Panc1 (cell line): ENCODE results near the gene GAPVD1. TPM values are rescaled to one million over a fixed set of nuclear protein-coding genes. Genes with fewer than 3 reads are reported as not detected.
A peak's percentile ranks its signal among the peaks of the same experiment; 100 is the strongest.

Experiments used
- ATAC-seq: fragments of 200-7000 bp; cut with Tn5 transposase; 2 replicates; pipeline ENCODE4 v1.9.1; 2020; ENCODE audit warnings: mild to moderate bottlenecking, moderate library complexity
- BruUV-seq: library from RNA; stranded (reverse); fragments of 400-500 nt; replicated peaks from 2 replicates; lab custom pipeline; 2021; lab: Mats Ljungman, UMichigan
- CTCF ChIA-PET: fragments of 300-600 bp; sonication (Branson Sonifier 250); formaldehyde crosslinking; loops from one replicate; lab custom pipeline; 2022; ENCODE audit warnings: antibody characterized with exemption; lab: Charles Lee
- POLR2A ChIA-PET: fragments of 300-600 bp; sonication (Branson Sonifier 250); formaldehyde crosslinking; loops from one replicate; lab custom pipeline; 2022; ENCODE audit warnings: antibody characterized with exemption; lab: Charles Lee
- DNase-seq: peaks from one replicate; pipeline ENCODE4 v3.0.0-alpha.2; 2010; ENCODE audit warnings: low read depth, low spot score
- H3K27ac ChIP-seq: 2 replicates; pipeline ENCODE4 v1.5.1; 2011; ENCODE audit warnings: mild to moderate bottlenecking, low read length, inconsistent platforms
- H3K27me3 ChIP-seq: fragments of 200-500 bp; sonication (Bioruptor generic); 2 replicates; pipeline ENCODE4 v1.6.0; 2014; ENCODE audit warnings: low read length, inconsistent platforms; ENCODE audit not compliant: control insufficient read depth, insufficient read depth
- H3K36me3 ChIP-seq: fragments of 200-500 bp; sonication (Bioruptor generic); 2 replicates; pipeline ENCODE4 v1.5.1; 2014; ENCODE audit warnings: inconsistent platforms, mild to moderate bottlenecking, low read length, moderate library complexity; ENCODE audit not compliant: control insufficient read depth, insufficient read depth
- H3K4me1 ChIP-seq: 2 replicates; pipeline ENCODE4 v1.5.1; 2011; ENCODE audit warnings: inconsistent platforms, mild to moderate bottlenecking, low read length, moderate library complexity; ENCODE audit not compliant: control insufficient read depth, insufficient read depth
- H3K4me3 ChIP-seq, 2 experiments: 2 replicates each; pipeline ENCODE4 v1.5.1; 2011 to 2012; ENCODE audit warnings: low read depth in 2 of 2, low read length in 2 of 2, mild to moderate bottlenecking in 2 of 2, inconsistent platforms in 1 of 2, moderate library complexity in 1 of 2
- H3K9me3 ChIP-seq: fragments of 200-500 bp; sonication (Bioruptor generic); 2 replicates; pipeline ENCODE4 v1.5.1; 2014; ENCODE audit warnings: low read depth, mild to moderate bottlenecking, inconsistent platforms, low read length, moderate library complexity; ENCODE audit not compliant: control insufficient read depth, insufficient read depth
- CTCF ChIP-seq: fragments of 450-650 bp; IDR thresholded peaks from 2 replicates; pipeline ENCODE4 v1.5.1; 2017; ENCODE audit warnings: mild to moderate bottlenecking
- POLR2AphosphoS5 ChIP-seq: IDR thresholded peaks from 2 replicates; pipeline ENCODE4 v1.6.1; 2012; ENCODE audit warnings: mild to moderate bottlenecking, low read depth, low read length, moderate library complexity
- SIN3A ChIP-seq: IDR thresholded peaks from 2 replicates; pipeline ENCODE4 v1.6.1; 2012; ENCODE audit warnings: low read depth, mild to moderate bottlenecking, low read length, moderate library complexity, borderline replicate concordance; ENCODE audit not compliant: insufficient read depth
- TCF7L2 ChIP-seq: IDR thresholded peaks from 2 replicates; pipeline ENCODE4 v1.6.1; 2011; ENCODE audit warnings: mild to moderate bottlenecking, low read depth, low read length, inconsistent platforms
- in situ Hi-C: cut with HindIII; loops from 2 replicates; pipeline ENCODE4 v1.10.0; 2016; ENCODE audit warnings: low sequenced_read_pairs, low pct_unique_long_range_greater_than_20kb
- intact Hi-C: fragments of 100-400 bp; cut with micrococcal nuclease; formaldehyde crosslinking; loops from one replicate; pipeline ENCODE4 v1.10.0; 2022; ENCODE audit not compliant: unreplicated experiment
- total RNA-seq: library from RNA; stranded (reverse); gene quantifications from one replicate; pipeline ENCODE4 v1.2.1, GENCODE V29; 2021; ENCODE audit not compliant: unreplicated experiment
- TF ChIP-seq, protein P1 (sequence below), 2 experiments: IDR thresholded peaks; 2 replicates each; pipeline ENCODE4 v1.6.1; 2011 to 2012; ENCODE audit warnings: low read depth in 2 of 2, control low read depth in 1 of 2, low read length in 1 of 2, mild to moderate bottlenecking in 1 of 2, moderate library complexity in 1 of 2; ENCODE audit not compliant: insufficient read depth in 1 of 2

Gene GAPVD1
- total RNA-seq, 1 experiment from 2014 or later, result 48.6 TPM

DNA sequence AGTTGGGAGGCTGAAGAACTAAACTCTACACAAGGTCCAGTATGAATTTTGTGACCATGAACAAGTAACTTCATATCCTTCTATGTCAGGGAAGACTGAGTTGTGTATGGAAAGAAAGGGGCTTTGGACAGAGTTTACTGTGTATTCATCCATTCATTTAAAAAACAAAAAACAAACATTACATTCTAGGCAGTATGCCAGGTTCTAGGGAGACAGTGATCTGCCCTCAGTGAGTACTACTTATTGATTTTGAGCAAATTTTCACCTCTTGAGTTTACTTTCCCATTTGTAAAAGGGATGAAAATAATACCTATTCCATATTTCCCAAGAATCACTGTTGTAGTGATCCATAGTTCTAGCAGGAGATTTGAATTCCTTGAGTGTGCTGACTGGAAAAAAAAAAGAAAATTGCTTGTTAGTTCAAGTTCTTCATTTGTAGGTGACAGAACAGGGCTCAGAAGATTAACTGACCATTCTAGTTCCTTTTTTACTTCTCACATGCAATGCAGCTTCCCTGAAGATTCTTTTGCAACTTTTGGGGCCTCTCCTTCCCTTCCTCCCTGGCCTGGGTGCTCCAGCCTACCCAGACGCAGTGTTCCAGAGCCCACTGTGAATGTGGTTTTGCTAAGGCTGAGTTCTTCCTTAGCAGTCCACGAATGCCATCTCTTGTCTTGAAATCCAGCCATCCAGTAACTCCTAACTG is 2.6 kb upstream of the GAPVD1 start:
- ATAC-seq (no peak), DNase-seq (no peak)
- in situ Hi-C loops, result no loop called here
- intact Hi-C loops, result loop anchor here (5.0 kb wide), 1 partner anchor 113 kb away; no protein-coding TSS in a partner anchor
- CTCF ChIA-PET, result no interaction called here
- H3K36me3 ChIP-seq, result peaks cover 3% of the 10 kb centered on the region; the same call in 1 of the 2 replicates
- peaks cover 11% of the 10 kb centered on the region for H3K4me1 ChIP-seq
- H3K4me3 ChIP-seq, result no peak overlapping the region
- H3K9me3 ChIP-seq, result no peaks in the 10 kb centered on the region
- no peak for TF ChIP-seq TCF7L2
- TF ChIP-seq, protein P1, sequence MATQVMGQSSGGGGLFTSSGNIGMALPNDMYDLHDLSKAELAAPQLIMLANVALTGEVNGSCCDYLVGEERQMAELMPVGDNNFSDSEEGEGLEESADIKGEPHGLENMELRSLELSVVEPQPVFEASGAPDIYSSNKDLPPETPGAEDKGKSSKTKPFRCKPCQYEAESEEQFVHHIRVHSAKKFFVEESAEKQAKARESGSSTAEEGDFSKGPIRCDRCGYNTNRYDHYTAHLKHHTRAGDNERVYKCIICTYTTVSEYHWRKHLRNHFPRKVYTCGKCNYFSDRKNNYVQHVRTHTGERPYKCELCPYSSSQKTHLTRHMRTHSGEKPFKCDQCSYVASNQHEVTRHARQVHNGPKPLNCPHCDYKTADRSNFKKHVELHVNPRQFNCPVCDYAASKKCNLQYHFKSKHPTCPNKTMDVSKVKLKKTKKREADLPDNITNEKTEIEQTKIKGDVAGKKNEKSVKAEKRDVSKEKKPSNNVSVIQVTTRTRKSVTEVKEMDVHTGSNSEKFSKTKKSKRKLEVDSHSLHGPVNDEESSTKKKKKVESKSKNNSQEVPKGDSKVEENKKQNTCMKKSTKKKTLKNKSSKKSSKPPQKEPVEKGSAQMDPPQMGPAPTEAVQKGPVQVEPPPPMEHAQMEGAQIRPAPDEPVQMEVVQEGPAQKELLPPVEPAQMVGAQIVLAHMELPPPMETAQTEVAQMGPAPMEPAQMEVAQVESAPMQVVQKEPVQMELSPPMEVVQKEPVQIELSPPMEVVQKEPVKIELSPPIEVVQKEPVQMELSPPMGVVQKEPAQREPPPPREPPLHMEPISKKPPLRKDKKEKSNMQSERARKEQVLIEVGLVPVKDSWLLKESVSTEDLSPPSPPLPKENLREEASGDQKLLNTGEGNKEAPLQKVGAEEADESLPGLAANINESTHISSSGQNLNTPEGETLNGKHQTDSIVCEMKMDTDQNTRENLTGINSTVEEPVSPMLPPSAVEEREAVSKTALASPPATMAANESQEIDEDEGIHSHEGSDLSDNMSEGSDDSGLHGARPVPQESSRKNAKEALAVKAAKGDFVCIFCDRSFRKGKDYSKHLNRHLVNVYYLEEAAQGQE (IDR thresholded peaks at IDR 0.05; ENCODE audit: insufficient read depth in 1 of 2, low read depth in 2 of 2, low read length in 1 of 2), result no peak
- H3K27ac ChIP-seq, result peak overlapping the region; percentile 57; the same call in 1 of the 2 replicates
- no TSS peak for BruUV-seq
- POLR2A ChIA-PET, result no interaction called here
- H3K27me3 ChIP-seq, result no peaks in the 10 kb centered on the region

GRCh38 chr9:125260561-125260960 is 1.1 kb upstream of the GAPVD1 start:
- Histone ChIP-seq H3K9me3 (no peaks in the 10 kb centered on the region), H3K27ac (peak overlapping the region; percentile 81), H3K4me3 (no peak overlapping the region), H3K4me1 (peaks cover 11% of the 10 kb centered on the region), H3K36me3 (peaks cover 3% of the 10 kb centered on the region; the same call in 1 of the 2 replicates), H3K27me3 (no peaks in the 10 kb centered on the region)
- DNase-seq (no peak), ATAC-seq (no peak)
- TF ChIP-seq POLR2AphosphoS5, result no peak
- no peak for TF ChIP-seq CTCF
- TF ChIP-seq SIN3A, result no peak
- TF ChIP-seq, protein P1 (IDR thresholded peaks at IDR 0.05; ENCODE audit: insufficient read depth in 1 of 2, low read depth in 2 of 2, low read length in 1 of 2), result no peak
- no peak for TF ChIP-seq TCF7L2
- POLR2A ChIA-PET, result no interaction called here
- intact Hi-C loops, result no loop called here
- in situ Hi-C loops, result no loop called here
- BruUV-seq, result no TSS peak
- CTCF ChIA-PET, result no interaction called here
